KMS-11 (cell line): ENCODE data around the gene ZYG11B.

Source experiments
- H2AFZ ChIP-seq: fragments of 200-600 bp; sonication (generic); 2 replicates; pipeline ENCODE4 v1.6.1; 2016; ENCODE audit warnings: antibody characterized with exemption, mixed run types, low read depth
- H3K27ac ChIP-seq: fragments of 200-600 bp; sonication (generic); 2 replicates; pipeline ENCODE4 v1.6.1; 2016; ENCODE audit warnings: mild to moderate bottlenecking, mixed run types
- H3K27me3 ChIP-seq: fragments of 200-600 bp; sonication (generic); 2 replicates; pipeline ENCODE4 v1.6.1; 2017; ENCODE audit warnings: mild to moderate bottlenecking, low read depth, mixed run types, moderate library complexity; ENCODE audit not compliant: insufficient read depth
- H3K36me3 ChIP-seq: fragments of 200-600 bp; sonication (generic); 2 replicates; pipeline ENCODE4 v1.6.1; 2017; ENCODE audit warnings: mild to moderate bottlenecking, mixed run types; ENCODE audit not compliant: insufficient read depth
- H3K4me1 ChIP-seq: fragments of 200-600 bp; sonication (generic); 2 replicates; pipeline ENCODE4 v1.6.1; 2016; ENCODE audit warnings: mild to moderate bottlenecking, low read depth, mixed run types; ENCODE audit not compliant: poor library complexity, severe bottlenecking
- H3K4me2 ChIP-seq: fragments of 200-600 bp; sonication (generic); 2 replicates; pipeline ENCODE4 v1.7.0; 2016; ENCODE audit warnings: mild to moderate bottlenecking, mixed run types
- H3K4me3 ChIP-seq: fragments of 200-600 bp; sonication (generic); IDR thresholded peaks from 2 replicates; pipeline ENCODE4 v1.6.1; 2017; ENCODE audit warnings: low read depth, low read length, mixed read lengths; ENCODE audit not compliant: insufficient read depth
- H3K79me2 ChIP-seq: fragments of 200-600 bp; sonication (generic); 2 replicates; pipeline ENCODE4 v1.6.1; 2016; ENCODE audit warnings: low read depth, mixed run types; ENCODE audit not compliant: insufficient read depth
- H3K9ac ChIP-seq: fragments of 200-600 bp; sonication (generic); 2 replicates; pipeline ENCODE4 v1.6.1; 2016; ENCODE audit warnings: mild to moderate bottlenecking, mixed run types
- H4K20me1 ChIP-seq: fragments of 200-600 bp; sonication (generic); 2 replicates; pipeline ENCODE4 v1.6.1; 2016; ENCODE audit warnings: mild to moderate bottlenecking, mixed run types; ENCODE audit not compliant: insufficient read depth
- CTCF ChIP-seq: fragments of 200-600 bp; sonication (generic); conservative IDR thresholded peaks from 2 replicates; pipeline ENCODE4 v1.6.1; 2017; ENCODE audit warnings: low read depth, mild to moderate bottlenecking, antibody characterized with exemption, low read length, moderate library complexity, mixed read lengths

Gene ZYG11B

DNA sequence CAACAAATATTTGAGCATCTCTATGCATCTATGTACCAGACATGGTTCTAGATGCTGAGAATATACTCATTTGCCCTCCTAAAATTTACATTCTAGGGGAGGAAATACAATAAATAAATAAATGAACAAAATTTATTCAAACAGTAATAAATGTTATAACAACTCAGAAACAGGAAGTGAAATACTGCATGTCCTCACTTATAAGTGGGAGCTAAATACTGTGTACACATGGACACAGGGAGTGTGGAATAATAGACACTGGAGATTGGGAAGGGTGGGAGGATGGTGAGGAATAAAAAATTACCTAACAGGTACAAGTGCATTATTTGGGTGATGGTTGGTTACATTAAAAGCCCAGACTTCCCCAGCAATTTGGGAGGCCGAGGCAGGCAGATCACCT lies 32.4 kb upstream of the ZYG11B start:
- Histone ChIP-seq H3K36me3 (peaks cover 10% of the 10 kb centered on the region; the same call in 1 of the 2 replicates), H3K27ac (no peak overlapping the region), H2AFZ (no peak overlapping the region), H3K27me3 (no peaks in the 10 kb centered on the region), H3K4me2 (no peak overlapping the region), H4K20me1 (peaks cover 13% of the 10 kb centered on the region; the same call in 1 of the 2 replicates), H3K4me3 (no peak overlapping the region), H3K9ac (no peak overlapping the region), H3K4me1 (peaks cover 37% of the 10 kb centered on the region), H3K79me2 (peaks cover 72% of the 10 kb centered on the region)
- no peak for TF ChIP-seq CTCF

GRCh38 chr1:52695627-52696026 lies 30.6 kb upstream of the ZYG11B start:
- H2AFZ ChIP-seq: no peak overlapping the region
- no peaks in the 10 kb centered on the region for H3K27me3 ChIP-seq
- H3K4me1 ChIP-seq: peaks cover 37% of the 10 kb centered on the region
- no peak for TF ChIP-seq CTCF
- peaks cover 13% of the 10 kb centered on the region; the same call in 1 of the 2 replicates for H4K20me1 ChIP-seq
- H3K27ac ChIP-seq: no peak overlapping the region
- no peak overlapping the region for H3K9ac ChIP-seq
- peaks cover 62% of the 10 kb centered on the region for H3K79me2 ChIP-seq
- H3K36me3 ChIP-seq: peaks cover 5% of the 10 kb centered on the region; the same call in 1 of the 2 replicates
- H3K4me2 ChIP-seq: no peak overlapping the region; the same call in 1 of the 2 replicates
- no peak overlapping the region for H3K4me3 ChIP-seq

GRCh38 chr1:52697795-52698674 lies 28.2 kb upstream of the ZYG11B start, which contains the start of gene COA7:
Gene COA7 (minus strand): TSS chr1:52698347. CDS start chr1:52698326, 21 bp downstream.
- peak within 1 kb of the TSS; percentile 96 for H3K4me3 ChIP-seq
- peak within 1 kb of the TSS; percentile 76 for H3K27ac ChIP-seq
- peaks cover 52% of the 10 kb centered on the region for H3K79me2 ChIP-seq
- H4K20me1 ChIP-seq: 0 out of 2 replicates have a peak, but pooled peaks cover 9% of the 10 kb centered on the region
- no peak for TF ChIP-seq CTCF
- H3K36me3 ChIP-seq: no peaks in the 10 kb centered on the region
- no peaks in the 10 kb centered on the region for H3K27me3 ChIP-seq
- peak within 1 kb of the TSS; percentile 87 for H3K4me2 ChIP-seq
- peak within 1 kb of the TSS; percentile 89 for H3K9ac ChIP-seq
- peak within 1 kb of the TSS; percentile 90 for H2AFZ ChIP-seq
- H3K4me1 ChIP-seq: peaks cover 43% of the 10 kb centered on the region

GRCh38 chr1:52702886-52703787 lies 23.1 kb upstream of the ZYG11B start:
- peaks cover 37% of the 10 kb centered on the region for H3K4me1 ChIP-seq
- H3K4me3 ChIP-seq: peak overlapping the region; percentile 81
- H4K20me1 ChIP-seq: no peaks in the 10 kb centered on the region
- H3K4me2 ChIP-seq: peak overlapping the region; percentile 96
- TF ChIP-seq CTCF: no peak
- H3K36me3 ChIP-seq: no peaks in the 10 kb centered on the region
- peak overlapping the region; percentile 89 for H2AFZ ChIP-seq
- H3K27ac ChIP-seq: peak overlapping the region; percentile 95
- no peaks in the 10 kb centered on the region for H3K27me3 ChIP-seq
- H3K79me2 ChIP-seq: 0 out of 2 replicates have a peak, but pooled peaks cover under 1% of the 10 kb centered on the region
- H3K9ac ChIP-seq: peak overlapping the region; percentile 91
